ENCODE results near the gene OR6B1.

Gene OR6B1

GRCh38 chr7:143978585-143978984 lies 21.5 kb upstream of the OR6B1 start:
- H3K27ac ChIP-seq (ENCODE audit: low read depth, low read length), result no peak overlapping the region
- H3K4me1 ChIP-seq (ENCODE audit: control insufficient read depth, insufficient read depth, low read length), result no peaks in the 10 kb centered on the region
- no peaks in the 10 kb centered on the region for H3K9me3 ChIP-seq (ENCODE audit: control insufficient read depth, insufficient read depth, low read depth, low read length)
- H3K36me3 ChIP-seq (ENCODE audit: control insufficient read depth, insufficient read depth, low read length), result no peaks in the 10 kb centered on the region
- no peak overlapping the region for H3K9ac ChIP-seq (ENCODE audit: low read length)
- no peaks in the 10 kb centered on the region for H3K27me3 ChIP-seq (ENCODE audit: control insufficient read depth, insufficient read depth, low read length)
- H3K4me3 ChIP-seq (ENCODE audit: low read depth, low read length), result no peak overlapping the region

GRCh38 chr7:143979359-143979758 lies 20.8 kb upstream of the OR6B1 start:
- no peak overlapping the region for H3K4me3 ChIP-seq (ENCODE audit: low read depth, low read length)

GRCh38 chr7:143979998-143980397 lies 20.1 kb upstream of the OR6B1 start:
- Histone ChIP-seq H3K36me3 (ENCODE audit: control insufficient read depth, insufficient read depth, low read length) (no peaks in the 10 kb centered on the region), H3K27ac (ENCODE audit: low read depth, low read length) (no peak overlapping the region)

More at GRCh38 chr7:143979359-143979758, 20.8 kb upstream of the OR6B1 start:
- Histone ChIP-seq H3K9ac (ENCODE audit: low read length) (no peak overlapping the region), H3K27me3 (ENCODE audit: control insufficient read depth, insufficient read depth, low read length) (no peaks in the 10 kb centered on the region), H3K9me3 (ENCODE audit: control insufficient read depth, insufficient read depth, low read depth, low read length) (no peaks in the 10 kb centered on the region), H3K36me3 (ENCODE audit: control insufficient read depth, insufficient read depth, low read length) (no peaks in the 10 kb centered on the region), H3K27ac (ENCODE audit: low read depth, low read length) (no peak overlapping the region), H3K4me1 (ENCODE audit: control insufficient read depth, insufficient read depth, low read length) (no peaks in the 10 kb centered on the region)

GRCh38 chr7:143980746-143981510 lies 19.2 kb upstream of the OR6B1 start:
- H3K27ac ChIP-seq (ENCODE audit: low read depth, low read length), result no peak overlapping the region
- H3K4me1 ChIP-seq (ENCODE audit: control insufficient read depth, insufficient read depth, low read length), result no peaks in the 10 kb centered on the region
- H3K9me3 ChIP-seq (ENCODE audit: control insufficient read depth, insufficient read depth, low read depth, low read length), result no peaks in the 10 kb centered on the region
- H3K27me3 ChIP-seq (ENCODE audit: control insufficient read depth, insufficient read depth, low read length), result no peaks in the 10 kb centered on the region
- no peaks in the 10 kb centered on the region for H3K36me3 ChIP-seq (ENCODE audit: control insufficient read depth, insufficient read depth, low read length)
- no peak overlapping the region for H3K9ac ChIP-seq (ENCODE audit: low read length)
- no peak overlapping the region for H3K4me3 ChIP-seq (ENCODE audit: low read depth, low read length)

More at GRCh38 chr7:143979998-143980397, 20.1 kb upstream of the OR6B1 start:
- Histone ChIP-seq H3K27me3 (ENCODE audit: control insufficient read depth, insufficient read depth, low read length) (no peaks in the 10 kb centered on the region), H3K9ac (ENCODE audit: low read length) (no peak overlapping the region), H3K4me3 (ENCODE audit: low read depth, low read length) (no peak overlapping the region), H3K9me3 (ENCODE audit: control insufficient read depth, insufficient read depth, low read depth, low read length) (no peaks in the 10 kb centered on the region), H3K4me1 (ENCODE audit: control insufficient read depth, insufficient read depth, low read length) (no peaks in the 10 kb centered on the region)

- no peak overlapping the region for H3K4me3 ChIP-seq (ENCODE audit: low read depth, low read length)
- H3K4me1 ChIP-seq (ENCODE audit: control insufficient read depth, insufficient read depth, low read length), result no peaks in the 10 kb centered on the region
- H3K27ac ChIP-seq (ENCODE audit: low read depth, low read length), result no peak overlapping the region
- H3K9ac ChIP-seq (ENCODE audit: low read length), result no peak overlapping the region
- H3K27me3 ChIP-seq (ENCODE audit: control insufficient read depth, insufficient read depth, low read length), result no peaks in the 10 kb centered on the region
- H3K9me3 ChIP-seq (ENCODE audit: control insufficient read depth, insufficient read depth, low read depth, low read length), result 0 out of 2 replicates have a peak, but pooled peaks cover under 1% of the 10 kb centered on the region
- H3K36me3 ChIP-seq (ENCODE audit: control insufficient read depth, insufficient read depth, low read length), result no peaks in the 10 kb centered on the region
Observed at GRCh38 chr7:143983960-143984359, 16.2 kb upstream of the OR6B1 start.

- H3K36me3 ChIP-seq (ENCODE audit: control insufficient read depth, insufficient read depth, low read length), result no peaks in the 10 kb centered on the region
- no peak overlapping the region for H3K9ac ChIP-seq (ENCODE audit: low read length)
- H3K27me3 ChIP-seq (ENCODE audit: control insufficient read depth, insufficient read depth, low read length), result no peaks in the 10 kb centered on the region
- no peaks in the 10 kb centered on the region for H3K4me1 ChIP-seq (ENCODE audit: control insufficient read depth, insufficient read depth, low read length)
- peaks cover 10% of the 10 kb centered on the region for H3K9me3 ChIP-seq (ENCODE audit: control insufficient read depth, insufficient read depth, low read depth, low read length)
- H3K27ac ChIP-seq (ENCODE audit: low read depth, low read length), result no peak overlapping the region
- H3K4me3 ChIP-seq (ENCODE audit: low read depth, low read length), result no peak overlapping the region
Observed at GRCh38 chr7:143987513-143987912, 12.6 kb upstream of the OR6B1 start.

- peaks cover 10% of the 10 kb centered on the region for H3K9me3 ChIP-seq (ENCODE audit: control insufficient read depth, insufficient read depth, low read depth, low read length)
- H3K4me3 ChIP-seq (ENCODE audit: low read depth, low read length), result no peak overlapping the region
- H3K27ac ChIP-seq (ENCODE audit: low read depth, low read length), result no peak overlapping the region
- no peak overlapping the region for H3K9ac ChIP-seq (ENCODE audit: low read length)
- no peaks in the 10 kb centered on the region for H3K36me3 ChIP-seq (ENCODE audit: control insufficient read depth, insufficient read depth, low read length)
- no peaks in the 10 kb centered on the region for H3K4me1 ChIP-seq (ENCODE audit: control insufficient read depth, insufficient read depth, low read length)
- no peaks in the 10 kb centered on the region for H3K27me3 ChIP-seq (ENCODE audit: control insufficient read depth, insufficient read depth, low read length)
Observed at GRCh38 chr7:143988976-143989745, 11.0 kb upstream of the OR6B1 start.

- no peaks in the 10 kb centered on the region for H3K36me3 ChIP-seq (ENCODE audit: control insufficient read depth, insufficient read depth, low read length)
- no peaks in the 10 kb centered on the region for H3K27me3 ChIP-seq (ENCODE audit: control insufficient read depth, insufficient read depth, low read length)
- H3K9me3 ChIP-seq (ENCODE audit: control insufficient read depth, insufficient read depth, low read depth, low read length), result peaks cover 10% of the 10 kb centered on the region
- no peak overlapping the region for H3K4me3 ChIP-seq (ENCODE audit: low read depth, low read length)
- no peak overlapping the region for H3K27ac ChIP-seq (ENCODE audit: low read depth, low read length)
- no peak overlapping the region for H3K9ac ChIP-seq (ENCODE audit: low read length)
- H3K4me1 ChIP-seq (ENCODE audit: control insufficient read depth, insufficient read depth, low read length), result no peaks in the 10 kb centered on the region
Observed at GRCh38 chr7:143992670-143993069, 7.5 kb upstream of the OR6B1 start.

- no peak overlapping the region for H3K9ac ChIP-seq (ENCODE audit: low read length)
Observed at GRCh38 chr7:143993924-143994323, 6.2 kb upstream of the OR6B1 start.

GRCh38 chr7:144001543-144001942 lies 1.4 kb downstream of the OR6B1 start:
- H3K4me1 ChIP-seq (ENCODE audit: control insufficient read depth, insufficient read depth, low read length), result no peaks in the 10 kb centered on the region
- no peaks in the 10 kb centered on the region for H3K9me3 ChIP-seq (ENCODE audit: control insufficient read depth, insufficient read depth, low read depth, low read length)
- no peaks in the 10 kb centered on the region for H3K27me3 ChIP-seq (ENCODE audit: control insufficient read depth, insufficient read depth, low read length)
- H3K36me3 ChIP-seq (ENCODE audit: control insufficient read depth, insufficient read depth, low read length), result no peaks in the 10 kb centered on the region
- H3K4me3 ChIP-seq (ENCODE audit: low read depth, low read length), result no peak overlapping the region
- no peak overlapping the region for H3K27ac ChIP-seq (ENCODE audit: low read depth, low read length)
- no peak overlapping the region for H3K9ac ChIP-seq (ENCODE audit: low read length)

More at GRCh38 chr7:143993924-143994323, 6.2 kb upstream of the OR6B1 start:
- H3K4me3 ChIP-seq (ENCODE audit: low read depth, low read length), result no peak overlapping the region
- H3K27ac ChIP-seq (ENCODE audit: low read depth, low read length), result no peak overlapping the region
- no peaks in the 10 kb centered on the region for H3K4me1 ChIP-seq (ENCODE audit: control insufficient read depth, insufficient read depth, low read length)
- H3K9me3 ChIP-seq (ENCODE audit: control insufficient read depth, insufficient read depth, low read depth, low read length), result peaks cover 10% of the 10 kb centered on the region
- H3K27me3 ChIP-seq (ENCODE audit: control insufficient read depth, insufficient read depth, low read length), result no peaks in the 10 kb centered on the region
- no peaks in the 10 kb centered on the region for H3K36me3 ChIP-seq (ENCODE audit: control insufficient read depth, insufficient read depth, low read length)

- no peaks in the 10 kb centered on the region for H3K27me3 ChIP-seq (ENCODE audit: control insufficient read depth, insufficient read depth, low read length)
- H3K4me1 ChIP-seq (ENCODE audit: control insufficient read depth, insufficient read depth, low read length), result no peaks in the 10 kb centered on the region
Observed at GRCh38 chr7:144004703-144005102, 4.6 kb downstream of the OR6B1 start.

More at GRCh38 chr7:144004703-144005102, 4.6 kb downstream of the OR6B1 start:
- Histone ChIP-seq H3K36me3 (ENCODE audit: control insufficient read depth, insufficient read depth, low read length) (no peaks in the 10 kb centered on the region), H3K9ac (ENCODE audit: low read length) (no peak overlapping the region), H3K9me3 (ENCODE audit: control insufficient read depth, insufficient read depth, low read depth, low read length) (peaks cover 16% of the 10 kb centered on the region), H3K27ac (ENCODE audit: low read depth, low read length) (no peak overlapping the region), H3K4me3 (ENCODE audit: low read depth, low read length) (no peak overlapping the region)

Data from HUES6 (cell line).